Loucy (cell line): Measurements from ENCODE around the gene APH1A.
A peak's percentile ranks its signal among the peaks of the same experiment; 100 is the strongest.
"Not testable (repeated sequence)": the region's sequence is repeated elsewhere in the genome, so short reads cannot be mapped to it uniquely, and the experiment has no call there.

Experiments
- H2AFZ ChIP-seq: fragments of 200-600 bp; sonication (generic); 2 replicates; pipeline ENCODE4 v1.6.0; 2016; ENCODE audit warnings: antibody characterized with exemption, mild to moderate bottlenecking, low read length, moderate library complexity
- H3F3A ChIP-seq: fragments of 200-600 bp; 2 replicates; pipeline ENCODE4 v1.6.0; 2016; ENCODE audit warnings: antibody characterized with exemption, low read depth, mild to moderate bottlenecking
- H3K27me3 ChIP-seq: fragments of 200-600 bp; sonication (generic); 2 replicates; pipeline ENCODE4 v1.6.1; 2014; ENCODE audit warnings: low read length, mild to moderate bottlenecking; ENCODE audit not compliant: insufficient read depth, poor library complexity, severe bottlenecking
- H3K36me3 ChIP-seq: fragments of 200-600 bp; sonication (generic); 2 replicates; pipeline ENCODE4 v1.6.1; 2016; ENCODE audit warnings: low read length; ENCODE audit not compliant: insufficient read depth
- H3K4me1 ChIP-seq: fragments of 200-600 bp; sonication (generic); 2 replicates; pipeline ENCODE4 v1.5.1; 2014; ENCODE audit warnings: low read length, mild to moderate bottlenecking; ENCODE audit not compliant: insufficient read depth, poor library complexity, severe bottlenecking
- H3K4me2 ChIP-seq: fragments of 200-600 bp; sonication (generic); 2 replicates; pipeline ENCODE4 v1.6.0; 2014; ENCODE audit warnings: antibody characterized with exemption, low read length, low read depth, mild to moderate bottlenecking; ENCODE audit not compliant: poor library complexity, severe bottlenecking
- H3K4me3 ChIP-seq: fragments of 200-600 bp; sonication (generic); 2 replicates; pipeline ENCODE4 v1.5.1; 2014; ENCODE audit warnings: low read length, mild to moderate bottlenecking, mixed read lengths; ENCODE audit not compliant: poor library complexity, severe bottlenecking
- H3K79me2 ChIP-seq: fragments of 200-600 bp; sonication (generic); 2 replicates; pipeline ENCODE4 v1.6.1; 2014; ENCODE audit warnings: low read length; ENCODE audit not compliant: insufficient read depth
- H3K9ac ChIP-seq: fragments of 200-600 bp; sonication (generic); 2 replicates; pipeline ENCODE4 v1.6.0; 2014; ENCODE audit warnings: mild to moderate bottlenecking, low read depth, low read length, moderate library complexity; ENCODE audit not compliant: poor library complexity, severe bottlenecking
- H3K9me2 ChIP-seq: fragments of 200-600 bp; sonication (generic); replicated peaks from 2 replicates; pipeline ENCODE4 v1.6.1; 2016; ENCODE audit warnings: low read depth, low read length, mixed read lengths
- H3K9me3 ChIP-seq: fragments of 200-600 bp; sonication (generic); 2 replicates; pipeline ENCODE4 v1.6.1; 2014; ENCODE audit warnings: mild to moderate bottlenecking, antibody characterized with exemption, low read length, low read depth; ENCODE audit not compliant: insufficient read depth
- H4K20me1 ChIP-seq: fragments of 200-600 bp; sonication (generic); 2 replicates; pipeline ENCODE4 v1.6.0; 2014; ENCODE audit warnings: antibody characterized with exemption, low read length, mild to moderate bottlenecking; ENCODE audit not compliant: insufficient read depth, poor library complexity, severe bottlenecking
- EZH2phosphoT487 ChIP-seq: fragments of 200-600 bp; IDR thresholded peaks from 2 replicates; pipeline ENCODE4 v1.6.1; 2018; ENCODE audit warnings: antibody characterized with exemption, mild to moderate bottlenecking, moderate library complexity, borderline replicate concordance
- TF ChIP-seq, protein P1 (sequence below): fragments of 200-600 bp; sonication (generic); conservative IDR thresholded peaks from 2 replicates; pipeline ENCODE4 v1.5.1; 2014; ENCODE audit warnings: mild to moderate bottlenecking, antibody characterized with exemption, low read length

Gene APH1A

GRCh38 chr1:150268705-150269403, at the start of gene APH1A:
TSS of gene APH1A (minus strand) at chr1:150269016. CDS start at chr1:150268810, 206 bp downstream.
- Histone ChIP-seq H3F3A (no peaks in the 10 kb centered on the region), H4K20me1 (peaks cover 11% of the 10 kb centered on the region), H3K4me2 (peak within 1 kb of the TSS; percentile 99), H3K9ac (peak within 1 kb of the TSS; percentile 98), H2AFZ (peak within 1 kb of the TSS; percentile 75), H3K4me3 (peak within 1 kb of the TSS; percentile 98), H3K27me3 (peaks cover 4% of the 10 kb centered on the region), H3K4me1 (peaks cover 38% of the 10 kb centered on the region), H3K9me2 (no peaks in the 10 kb centered on the region), H3K9me3 (no peaks in the 10 kb centered on the region), H3K36me3 (peaks cover 5% of the 10 kb centered on the region; the same call in 1 of the 2 replicates), H3K79me2 (peaks cover 33% of the 10 kb centered on the region)
- TF ChIP-seq, protein P1, sequence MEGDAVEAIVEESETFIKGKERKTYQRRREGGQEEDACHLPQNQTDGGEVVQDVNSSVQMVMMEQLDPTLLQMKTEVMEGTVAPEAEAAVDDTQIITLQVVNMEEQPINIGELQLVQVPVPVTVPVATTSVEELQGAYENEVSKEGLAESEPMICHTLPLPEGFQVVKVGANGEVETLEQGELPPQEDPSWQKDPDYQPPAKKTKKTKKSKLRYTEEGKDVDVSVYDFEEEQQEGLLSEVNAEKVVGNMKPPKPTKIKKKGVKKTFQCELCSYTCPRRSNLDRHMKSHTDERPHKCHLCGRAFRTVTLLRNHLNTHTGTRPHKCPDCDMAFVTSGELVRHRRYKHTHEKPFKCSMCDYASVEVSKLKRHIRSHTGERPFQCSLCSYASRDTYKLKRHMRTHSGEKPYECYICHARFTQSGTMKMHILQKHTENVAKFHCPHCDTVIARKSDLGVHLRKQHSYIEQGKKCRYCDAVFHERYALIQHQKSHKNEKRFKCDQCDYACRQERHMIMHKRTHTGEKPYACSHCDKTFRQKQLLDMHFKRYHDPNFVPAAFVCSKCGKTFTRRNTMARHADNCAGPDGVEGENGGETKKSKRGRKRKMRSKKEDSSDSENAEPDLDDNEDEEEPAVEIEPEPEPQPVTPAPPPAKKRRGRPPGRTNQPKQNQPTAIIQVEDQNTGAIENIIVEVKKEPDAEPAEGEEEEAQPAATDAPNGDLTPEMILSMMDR, result no peak
- TF ChIP-seq EZH2phosphoT487, result no peak

GRCh38 chr1:150314691-150315090, 45.9 kb upstream of the APH1A start:
- H3K4me1 ChIP-seq, H3K4me2 ChIP-seq, H3K27me3 ChIP-seq, H3K79me2 ChIP-seq, H3K9me2 ChIP-seq, H2AFZ ChIP-seq, H3K9me3 ChIP-seq, H4K20me1 ChIP-seq, H3K36me3 ChIP-seq, H3K4me3 ChIP-seq, H3K9ac ChIP-seq, H3F3A ChIP-seq: not testable (repeated sequence)

DNA sequence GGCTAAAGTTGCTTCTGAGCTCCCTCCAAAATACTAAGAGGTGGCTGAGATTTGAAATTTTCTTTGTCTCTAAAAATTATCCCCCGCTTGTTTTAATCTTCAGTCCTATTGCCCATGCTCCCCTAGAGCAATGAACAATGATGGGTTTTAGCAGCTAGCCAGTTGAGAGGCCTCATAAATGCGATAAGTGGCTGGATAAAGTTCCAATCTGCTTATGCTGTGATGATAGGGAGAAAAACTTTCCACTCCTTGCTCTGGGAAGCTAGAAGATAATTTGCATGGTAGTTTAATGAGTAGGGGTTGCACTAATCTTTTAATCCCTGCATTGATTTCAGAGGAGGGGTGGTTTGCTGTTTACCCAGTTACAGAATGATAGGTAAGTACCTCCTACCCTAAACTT, 42.9 kb upstream of the APH1A start:
- Histone ChIP-seq H4K20me1 (no peaks in the 10 kb centered on the region), H3K4me3 (no peak overlapping the region), H3K36me3 (peaks cover 6% of the 10 kb centered on the region; the same call in 1 of the 2 replicates), H3K9me2 (no peaks in the 10 kb centered on the region), H3K79me2 (no peaks in the 10 kb centered on the region), H2AFZ (no peak overlapping the region), H3K27me3 (no peaks in the 10 kb centered on the region), H3K9ac (no peak overlapping the region), H3K4me2 (no peak overlapping the region), H3F3A (no peaks in the 10 kb centered on the region), H3K9me3 (no peaks in the 10 kb centered on the region), H3K4me1 (no peaks in the 10 kb centered on the region)
- TF ChIP-seq, protein P1, result no peak
- TF ChIP-seq EZH2phosphoT487, result no peak
